Right hindlimb (tissue), 1 donor: ENCODE data around the gene KRTAP9-6.
"Not testable (repeated sequence)": the region's sequence is repeated elsewhere in the genome, so short reads cannot be mapped to it uniquely, and the experiment has no call there.

Source experiments
- DNase-seq: peaks from one replicate; pipeline ENCODE4 v3.0.0-alpha.2; 2018

The KRTAP9-6 gene, protein sequence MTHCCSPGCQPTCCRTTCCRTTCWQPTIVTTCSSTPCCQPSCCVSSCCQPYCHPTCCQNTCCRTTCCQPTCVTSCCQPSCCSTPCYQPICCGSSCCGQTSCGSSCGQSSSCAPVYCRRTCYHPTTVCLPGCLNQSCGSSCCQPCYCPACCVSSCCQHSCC

DNA sequence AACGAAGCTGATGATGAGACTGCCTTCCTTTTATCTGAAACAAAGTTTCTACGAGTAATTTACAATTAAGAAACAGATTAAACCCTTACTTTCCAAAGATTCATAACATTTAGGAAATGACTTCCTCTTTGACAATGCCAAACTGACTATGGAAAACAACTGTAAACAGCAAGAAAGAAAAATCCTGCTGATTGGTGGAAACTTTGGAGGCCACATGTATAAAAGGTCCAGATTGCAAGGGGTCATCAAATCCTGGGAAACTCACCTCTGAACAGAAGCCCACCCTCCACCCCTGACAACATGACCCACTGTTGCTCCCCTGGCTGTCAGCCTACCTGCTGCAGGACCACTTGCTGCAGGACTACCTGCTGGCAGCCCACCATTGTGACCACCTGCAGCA, at the start of gene KRTAP9-6:
Gene KRTAP9-6, plus strand, starts transcription at position 301 of the 400 bp plus-strand sequence. Its CDS starts 0 bp downstream, at position 301.
- no peak for DNase-seq

DNA sequence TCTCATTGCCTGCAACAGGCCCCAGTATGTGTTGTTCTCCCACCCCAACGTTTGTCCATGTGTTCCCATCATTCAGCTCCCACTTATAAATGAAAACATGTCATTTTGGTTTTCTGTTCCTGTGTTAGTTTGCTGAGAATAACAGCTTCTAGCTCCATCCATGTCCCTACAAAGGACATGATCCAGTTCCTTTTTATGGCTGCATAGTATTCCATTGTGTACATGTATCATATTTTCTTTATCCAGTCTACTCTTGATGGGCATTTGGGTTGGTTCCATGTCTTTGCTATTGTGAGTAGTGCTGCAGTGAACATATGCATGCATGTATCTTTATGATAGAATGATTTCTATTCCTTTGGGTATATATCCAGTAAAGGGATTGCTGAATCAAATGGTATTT, 49.5 kb upstream of the KRTAP9-6 start:
- DNase-seq: no peak

DNA sequence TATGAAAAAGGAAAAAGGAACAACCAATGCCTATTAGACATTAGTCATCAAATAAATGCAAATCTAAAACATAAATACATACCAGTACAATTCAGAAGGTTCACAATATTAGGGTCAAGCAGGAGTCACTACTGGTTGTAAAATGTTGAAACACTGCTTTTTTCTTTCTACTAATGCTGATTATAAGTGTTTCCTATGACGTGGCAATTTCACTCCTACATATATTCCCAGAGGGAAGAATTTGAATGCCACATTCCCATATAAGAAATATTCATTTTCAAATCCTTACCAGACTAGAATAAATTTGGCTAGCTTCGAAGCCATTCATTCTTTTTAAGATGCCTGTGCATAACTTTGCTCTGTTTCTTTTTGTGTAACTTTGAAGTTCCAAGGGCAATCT, 41.4 kb upstream of the KRTAP9-6 start:
- DNase-seq: no peak

DNA sequence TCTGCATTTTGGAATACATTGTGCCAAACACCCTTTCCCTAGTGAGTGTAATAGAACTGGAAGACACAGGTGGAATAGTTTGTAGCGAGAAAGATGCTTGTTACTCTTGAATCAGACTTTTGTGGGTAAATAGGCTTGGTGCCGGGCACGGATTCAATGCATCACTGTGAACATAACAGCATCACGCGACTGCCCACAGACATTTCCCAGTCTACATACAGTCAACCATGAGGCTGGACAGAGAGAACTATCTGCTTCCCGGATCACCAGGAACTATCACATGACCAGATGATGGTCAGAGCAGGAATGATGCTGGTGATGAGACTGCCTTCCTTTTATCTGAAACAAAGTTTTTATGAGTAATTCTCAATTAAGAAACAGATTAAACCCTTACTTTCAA, 39.1 kb upstream of the KRTAP9-6 start:
- DNase-seq: no peak

DNA sequence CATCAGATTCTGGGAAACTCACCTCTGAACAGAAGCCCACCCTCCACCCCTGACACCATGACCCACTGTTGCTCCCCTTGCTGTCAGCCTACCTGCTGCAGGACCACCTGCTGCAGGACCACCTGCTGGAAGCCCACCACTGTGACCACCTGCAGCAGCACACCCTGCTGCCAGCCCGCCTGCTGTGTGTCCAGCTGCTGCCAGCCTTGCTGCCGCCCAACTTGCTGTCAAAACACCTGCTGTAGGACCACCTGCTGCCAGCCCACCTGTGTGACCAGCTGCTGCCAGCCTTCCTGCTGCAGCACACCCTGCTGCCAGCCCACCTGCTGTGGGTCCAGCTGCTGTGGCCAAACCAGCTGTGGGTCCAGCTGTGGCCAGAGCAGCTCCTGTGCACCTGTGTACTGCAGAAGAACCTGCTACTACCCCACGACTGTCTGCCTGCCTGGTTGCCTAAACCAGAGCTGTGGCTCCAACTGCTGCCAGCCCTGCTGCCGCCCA, 38.5 kb upstream of the KRTAP9-6 start, which contains the start of gene KRTAP9-2:
Gene KRTAP9-2, plus strand, starts transcription at position 51 of the 498 bp plus-strand sequence. Its CDS starts 7 bp downstream, at position 58.
- DNase-seq: not testable (repeated sequence)

DNA sequence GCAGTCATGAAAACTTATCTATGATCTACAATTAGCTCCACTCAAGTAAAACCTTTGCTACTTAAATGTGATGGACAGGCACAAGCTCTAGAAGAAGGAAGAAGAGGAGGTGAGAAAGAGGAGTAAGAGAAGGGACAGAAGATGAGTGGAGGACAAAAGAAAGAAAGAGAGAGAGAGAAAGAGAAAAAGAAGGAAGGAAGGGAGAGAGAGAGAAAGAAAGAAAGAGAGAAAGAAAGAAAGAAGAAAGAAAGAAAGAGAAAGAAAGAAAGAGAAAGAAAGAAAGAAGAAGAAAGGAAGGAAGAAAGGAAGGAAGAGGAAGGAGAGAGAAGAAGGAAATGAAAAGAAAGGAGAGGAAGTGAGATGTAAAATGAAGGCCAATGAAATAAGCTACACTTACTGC, 35.1 kb upstream of the KRTAP9-6 start:
- no peak for DNase-seq

DNA sequence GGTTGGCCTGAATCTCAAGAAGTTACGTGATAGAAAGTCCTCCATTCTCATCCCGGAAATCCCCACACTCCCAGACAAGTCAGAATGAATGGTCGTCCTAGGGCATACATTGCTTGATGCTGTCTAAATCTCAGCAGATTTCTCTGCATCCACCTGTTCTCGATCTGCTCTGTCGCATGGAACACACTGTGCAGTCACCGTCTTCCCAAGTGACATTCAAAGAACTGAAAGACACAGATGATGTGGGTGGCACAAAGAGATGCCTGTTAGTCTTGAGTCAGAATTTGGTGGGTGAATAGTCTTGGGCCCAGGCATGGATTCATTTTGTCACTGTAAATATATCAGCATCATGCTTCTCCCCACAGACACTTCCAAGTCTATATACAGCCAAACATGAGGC, 33.4 kb upstream of the KRTAP9-6 start:
- no peak for DNase-seq

DNA sequence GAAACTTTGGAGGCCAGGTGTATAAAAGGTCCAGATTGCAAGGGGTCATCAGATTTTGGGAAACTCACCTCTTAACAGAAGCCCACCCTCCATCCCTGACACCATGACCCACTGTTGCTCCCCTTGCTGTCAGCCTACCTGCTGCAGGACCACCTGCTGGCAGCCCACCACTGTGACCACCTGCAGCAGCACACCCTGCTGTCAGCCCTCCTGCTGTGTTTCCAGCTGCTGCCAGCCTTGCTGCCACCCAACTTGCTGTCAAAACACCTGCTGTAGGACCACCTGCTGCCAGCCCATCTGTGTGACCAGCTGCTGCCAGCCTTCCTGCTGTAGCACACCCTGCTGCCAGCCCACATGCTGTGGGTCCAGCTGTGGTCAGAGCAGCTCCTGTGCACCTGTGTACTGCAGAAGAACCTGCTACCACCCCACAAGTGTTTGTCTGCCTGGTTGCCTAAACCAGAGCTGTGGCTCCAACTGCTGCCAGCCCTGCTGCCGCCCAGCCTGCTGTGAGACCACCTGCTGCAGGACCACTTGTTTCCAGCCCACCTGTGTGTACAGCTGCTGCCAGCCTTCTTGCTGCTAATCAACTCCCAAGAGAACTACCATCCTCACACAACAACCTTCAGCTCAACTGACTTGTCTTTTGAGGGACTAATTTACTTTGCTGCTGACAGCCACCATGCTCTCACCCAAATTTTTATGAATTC, 32.6 kb upstream of the KRTAP9-6 start, which contains the start of gene KRTAP9-3:
Gene KRTAP9-3, plus strand, starts transcription at position 51 of the 707 bp plus-strand sequence. Its CDS starts 53 bp downstream, at position 104.
- not testable (repeated sequence) for DNase-seq

DNA sequence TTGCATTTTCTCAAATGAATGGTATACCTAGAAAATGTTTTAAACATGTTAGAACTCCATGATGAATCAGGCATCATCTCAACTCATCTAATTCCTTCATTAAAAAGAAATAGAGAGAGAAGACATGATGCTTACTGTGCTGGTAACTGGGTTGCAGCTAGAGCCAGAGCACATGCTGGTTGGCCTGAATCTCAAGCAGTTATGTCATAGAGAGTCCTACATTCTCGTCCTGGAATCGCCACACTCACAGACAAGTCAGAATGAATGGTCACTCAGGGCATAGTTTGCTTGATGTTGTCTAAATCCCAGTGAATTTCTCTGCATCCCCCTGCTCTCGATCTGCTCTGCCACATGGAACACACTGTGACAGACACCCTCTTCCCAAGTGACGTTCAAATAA, 28.1 kb upstream of the KRTAP9-6 start:
- DNase-seq: not testable (repeated sequence)

DNA sequence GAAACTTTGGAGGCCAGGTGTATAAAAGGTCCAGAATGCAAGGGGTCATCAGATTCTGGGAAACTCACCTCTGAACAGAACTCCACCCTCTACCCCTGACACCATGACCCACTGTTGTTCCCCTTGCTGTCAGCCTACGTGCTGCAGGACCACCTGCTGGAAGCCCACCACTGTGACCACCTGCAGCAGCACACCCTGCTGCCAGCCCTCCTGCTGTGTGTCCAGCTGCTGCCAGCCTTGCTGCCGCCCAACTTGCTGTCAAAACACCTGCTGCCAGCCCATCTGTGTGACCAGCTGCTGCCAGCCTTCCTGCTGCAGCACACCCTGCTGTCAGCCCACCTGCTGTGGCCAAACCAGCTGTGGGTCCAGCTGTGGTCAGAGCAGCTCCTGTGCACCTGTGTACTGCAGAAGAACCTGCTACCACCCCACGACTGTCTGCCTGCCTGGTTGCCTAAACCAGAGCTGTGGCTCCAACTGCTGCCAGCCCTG, 27.2 kb upstream of the KRTAP9-6 start, which contains the start of gene KRTAP9-8:
Gene KRTAP9-8, plus strand, starts transcription at position 51 of the 489 bp plus-strand sequence. Its CDS starts 53 bp downstream, at position 104.
- DNase-seq: not testable (repeated sequence)

DNA sequence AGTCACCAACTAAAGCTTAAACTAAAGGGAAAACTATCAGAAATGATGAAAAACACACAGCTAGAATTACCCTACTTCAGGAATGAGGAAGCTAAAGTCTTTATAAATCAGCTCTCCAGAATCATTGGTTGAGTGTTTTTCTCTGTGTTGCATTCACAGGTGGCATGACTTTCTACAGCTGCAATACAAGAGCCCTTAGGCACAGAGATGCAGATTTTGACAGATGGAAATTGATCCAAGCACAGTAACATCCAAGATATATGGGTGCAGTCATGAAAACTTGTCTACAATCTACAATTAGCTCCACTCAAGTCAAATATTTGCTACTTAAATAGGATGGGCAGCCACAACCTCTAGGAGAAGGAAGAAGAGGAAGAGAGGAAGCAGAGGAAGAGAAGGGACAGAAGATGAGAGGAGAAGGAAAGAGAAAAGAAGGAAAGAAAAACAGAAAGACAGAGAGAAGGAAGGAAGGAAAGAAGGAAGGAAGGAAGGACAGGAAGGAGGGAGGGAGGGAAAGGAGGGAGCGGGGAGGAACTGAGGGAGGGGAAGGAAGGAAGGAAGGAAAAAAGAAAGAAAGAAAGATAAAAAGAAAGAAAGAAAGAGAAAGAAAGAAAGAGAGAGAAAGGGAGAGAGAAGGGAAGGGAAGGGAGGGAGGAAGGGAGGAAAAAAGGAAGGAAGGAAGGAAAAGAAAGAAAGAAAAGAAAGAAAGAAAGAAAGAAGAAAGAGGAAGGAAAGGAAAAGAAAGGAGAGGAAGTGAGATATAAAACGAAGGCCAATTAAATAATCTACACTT, 18.0 kb upstream of the KRTAP9-6 start:
- DNase-seq: not testable (repeated sequence)

DNA sequence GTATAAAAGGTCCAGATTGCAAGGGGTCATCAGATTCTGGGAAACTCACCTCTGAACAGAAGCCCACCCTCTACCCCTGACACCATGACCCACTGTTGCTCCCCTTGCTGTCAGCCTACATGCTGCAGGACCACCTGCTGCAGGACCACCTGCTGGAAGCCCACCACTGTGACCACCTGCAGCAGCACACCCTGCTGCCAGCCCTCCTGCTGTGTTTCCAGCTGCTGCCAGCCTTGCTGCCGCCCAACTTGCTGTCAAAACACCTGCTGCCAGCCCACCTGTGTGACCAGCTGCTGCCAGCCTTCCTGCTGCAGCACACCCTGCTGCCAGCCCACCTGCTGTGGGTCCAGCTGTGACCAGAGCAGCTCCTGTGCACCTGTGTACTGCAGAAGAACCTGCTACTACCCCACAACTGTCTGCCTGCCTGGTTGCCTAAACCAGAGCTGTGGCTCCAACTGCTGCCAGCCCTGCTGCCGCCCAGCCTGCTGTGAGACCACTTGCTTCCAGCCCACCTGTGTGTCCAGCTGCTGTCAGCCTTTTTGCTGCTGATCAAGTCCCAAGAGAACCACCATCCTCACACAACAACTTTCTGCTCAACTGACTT, 15.4 kb upstream of the KRTAP9-6 start, which contains the start of gene KRTAP9-4:
Gene KRTAP9-4, plus strand, starts transcription at position 51 of the 604 bp plus-strand sequence. Its CDS starts 34 bp downstream, at position 85.
- DNase-seq: not testable (repeated sequence)

DNA sequence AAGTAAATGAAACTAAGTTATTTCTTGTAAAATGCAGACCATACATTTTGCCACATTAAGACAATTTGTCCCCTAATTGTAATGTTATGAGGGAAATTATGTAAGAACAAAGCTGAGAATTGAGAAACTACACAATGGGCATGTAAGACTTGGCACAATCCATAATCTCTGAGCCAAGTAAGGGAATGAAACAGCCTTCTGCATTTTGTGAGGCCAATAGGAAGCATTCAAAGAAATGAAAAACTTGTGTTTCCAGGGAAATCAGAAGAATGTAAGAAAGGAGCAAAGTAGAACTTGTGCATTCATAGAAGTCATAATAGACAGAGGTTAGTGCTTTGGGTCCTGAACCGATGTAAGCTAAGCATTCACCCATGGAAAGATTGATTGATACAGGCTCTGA, 13.9 kb upstream of the KRTAP9-6 start:
- no peak for DNase-seq

DNA sequence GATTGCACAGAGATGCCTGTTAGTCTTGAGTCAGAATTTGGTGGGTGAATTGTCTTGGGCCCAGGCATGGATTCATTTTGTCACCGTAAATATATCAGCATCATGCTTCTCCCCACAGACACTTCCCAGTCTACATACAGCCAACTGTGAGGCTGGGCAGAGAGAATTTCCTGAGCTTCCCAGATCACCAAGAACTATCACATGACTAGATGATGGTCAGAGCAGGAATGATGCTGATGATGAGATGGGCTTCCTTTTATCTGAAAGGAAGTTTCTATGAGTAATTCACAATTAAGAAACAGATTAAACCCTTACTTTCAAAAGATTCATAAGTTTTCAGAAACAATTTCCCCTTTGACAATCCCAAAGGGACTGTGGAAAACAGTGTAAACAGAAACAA, 10.3 kb upstream of the KRTAP9-6 start:
- no peak for DNase-seq

DNA sequence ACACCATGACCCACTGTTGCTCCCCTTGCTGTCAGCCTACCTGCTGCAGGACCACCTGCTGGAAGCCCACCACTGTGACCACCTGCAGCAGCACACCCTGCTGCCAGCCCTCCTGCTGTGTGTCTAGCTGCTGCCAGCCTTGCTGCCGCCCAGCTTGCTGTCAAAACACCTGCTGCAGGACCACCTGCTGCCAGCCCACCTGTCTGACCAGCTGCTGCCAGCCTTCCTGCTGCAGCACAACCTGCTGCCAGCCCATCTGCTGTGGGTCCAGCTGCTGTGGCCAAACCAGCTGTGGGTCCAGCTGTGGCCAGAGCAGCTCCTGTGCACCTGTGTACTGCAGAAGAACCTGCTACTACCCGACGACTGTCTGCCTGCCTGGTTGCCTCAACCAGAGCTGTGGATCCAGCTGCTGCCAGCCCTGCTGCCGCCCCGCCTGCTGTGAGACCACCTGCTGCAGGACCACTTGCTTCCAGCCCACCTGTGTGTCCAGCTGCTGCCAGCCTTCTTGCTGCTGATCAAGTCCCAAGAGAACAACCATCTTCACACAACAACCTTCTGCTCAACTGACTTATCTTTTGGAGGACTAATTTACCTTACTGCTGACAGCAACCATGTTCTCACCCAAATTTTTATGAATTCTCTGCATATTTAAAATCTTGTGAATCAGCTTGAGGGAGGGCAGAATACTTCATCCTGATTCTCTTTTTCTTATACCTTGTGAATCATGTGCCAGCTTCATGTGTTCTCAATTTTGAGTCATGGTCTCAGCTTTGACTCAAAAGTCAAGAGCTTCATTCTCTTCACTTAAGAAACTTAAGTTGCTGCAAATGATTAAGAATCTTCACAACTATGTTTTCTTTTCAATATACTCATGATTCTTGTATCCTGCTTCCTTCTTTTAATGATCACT, 9.5 kb upstream of the KRTAP9-6 start, which contains the start of gene KRTAP9-9:
Gene KRTAP9-9, plus strand, starts transcription at position 4 of the 910 bp plus-strand sequence.
- not testable (repeated sequence) for DNase-seq

DNA sequence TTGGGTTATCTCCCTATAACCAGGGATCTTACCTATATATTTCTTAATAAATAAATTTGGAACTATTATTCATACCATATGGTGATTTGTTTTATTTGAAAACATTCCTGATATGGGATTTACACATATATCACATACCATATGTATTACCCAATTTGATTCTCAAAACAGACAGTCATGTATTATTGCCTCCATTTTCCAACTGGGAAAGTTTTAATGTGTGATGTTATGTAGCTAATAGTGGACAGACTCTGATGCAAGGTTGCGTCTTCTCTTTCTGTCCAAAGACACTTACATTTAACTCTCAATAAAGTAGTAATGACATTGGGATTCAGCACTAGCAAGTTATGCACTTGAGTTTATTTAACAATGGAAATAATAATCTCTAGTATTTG, 8.9 kb upstream of the KRTAP9-6 start:
- DNase-seq: no peak

DNA sequence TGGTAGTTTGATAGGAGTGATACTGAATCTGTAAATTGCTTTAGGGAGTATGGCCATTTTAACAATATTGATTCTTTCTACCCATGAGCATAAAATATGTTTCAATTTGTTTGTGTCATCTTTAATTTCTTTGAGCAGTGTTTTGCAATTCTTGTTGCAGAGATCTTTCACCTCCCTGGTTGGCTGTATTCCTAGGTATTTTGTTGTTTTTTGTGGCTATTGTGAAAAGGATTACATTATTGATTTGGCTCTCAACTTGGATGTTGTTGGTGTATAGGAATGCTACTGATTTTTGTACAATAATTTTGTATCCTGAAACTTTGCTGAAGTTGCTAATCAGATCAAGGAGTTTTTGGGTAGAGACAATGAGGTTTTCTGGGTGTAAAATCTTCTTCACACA, 6.8 kb upstream of the KRTAP9-6 start:
- no peak for DNase-seq

DNA sequence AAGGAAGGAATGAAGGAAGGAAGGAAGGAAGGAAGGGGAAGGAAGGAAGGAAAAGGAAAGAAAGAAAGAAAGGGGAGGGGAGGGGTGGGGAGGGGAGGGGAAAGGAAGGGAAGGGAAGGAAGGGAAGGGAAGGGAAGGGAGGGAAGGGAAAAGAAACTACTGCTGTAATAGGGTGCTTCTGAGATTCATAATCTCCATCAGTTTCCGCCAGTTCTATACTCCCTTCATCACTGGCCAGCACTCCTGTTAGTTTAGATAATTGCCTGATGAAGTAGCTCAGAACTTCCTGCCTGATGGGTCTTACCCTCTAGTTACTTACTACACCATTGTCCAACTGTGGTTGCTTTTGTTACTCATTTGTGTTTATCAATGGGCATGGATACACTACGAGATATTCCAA, 2.0 kb upstream of the KRTAP9-6 start:
- no peak for DNase-seq

DNA sequence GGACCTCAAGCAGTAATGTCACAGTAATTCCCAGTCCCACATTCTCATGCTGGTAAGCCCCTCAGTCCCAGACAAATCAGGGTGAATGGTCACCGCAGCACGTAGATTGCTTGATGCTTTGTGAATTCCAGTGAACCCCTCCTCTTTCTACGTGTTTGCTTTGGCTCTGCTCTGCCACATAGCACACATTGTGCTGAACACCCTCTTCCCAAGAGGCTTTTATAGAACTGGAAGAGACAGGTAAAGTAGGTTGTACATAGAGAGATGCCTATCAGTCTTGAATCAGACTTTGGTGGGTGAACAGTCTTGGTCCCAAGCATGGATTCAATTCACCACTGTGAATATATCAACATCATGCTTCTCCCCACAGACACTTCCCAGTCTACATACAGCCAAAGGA, 579 bp upstream of the KRTAP9-6 start:
- no peak for DNase-seq

DNA sequence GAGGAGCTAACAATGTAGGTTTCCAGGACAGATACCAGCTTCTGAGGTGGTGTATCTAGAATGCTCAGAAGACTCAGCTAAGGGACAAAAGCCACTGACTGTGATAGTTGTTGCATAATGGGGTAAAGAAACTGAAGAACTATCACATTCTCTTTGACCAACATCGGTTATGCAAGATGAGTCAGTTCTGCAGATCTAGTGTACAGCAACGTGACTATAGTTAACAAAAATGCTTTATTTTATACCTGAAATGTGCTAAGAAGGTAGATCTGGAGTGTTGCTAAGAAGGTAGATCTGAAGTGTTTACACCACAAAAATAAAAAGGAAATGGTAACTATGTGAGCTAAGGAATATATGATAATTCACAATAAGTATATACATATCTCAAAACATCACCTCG, 2.5 kb downstream of the KRTAP9-6 start:
- no peak for DNase-seq

DNA sequence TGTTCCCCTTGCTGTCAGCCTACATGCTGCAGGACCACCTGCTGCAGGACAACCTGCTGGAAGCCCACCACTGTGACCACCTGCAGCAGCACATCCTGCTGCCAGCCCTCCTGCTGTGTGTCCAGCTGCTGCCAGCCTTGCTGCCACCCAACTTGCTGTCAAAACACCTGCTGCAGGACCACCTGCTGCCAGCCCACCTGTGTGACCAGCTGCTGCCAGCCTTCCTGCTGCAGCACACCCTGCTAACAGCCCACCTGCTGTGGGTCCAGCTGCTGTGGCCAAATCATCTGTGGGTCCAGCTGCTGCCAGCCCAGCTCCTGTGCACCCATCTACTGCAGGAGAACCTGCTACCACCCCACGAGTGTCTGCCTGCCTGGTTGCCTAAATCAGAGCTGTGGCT, 6.1 kb downstream of the KRTAP9-6 start:
- not testable (repeated sequence) for DNase-seq
